ENCODE data around the gene RBSN. TPM values are rescaled to one million over a fixed set of nuclear protein-coding genes. Genes with fewer than 3 reads are reported as not detected.
A peak's percentile ranks its signal among the peaks of the same experiment; 100 is the strongest.

Gene RBSN
- total RNA-seq, 1 experiment from 2014 or later = 20.7 TPM

GRCh38 chr3:15110206-15110605 is 11.3 kb upstream of the RBSN start:
- Histone ChIP-seq H3K9me3 (ENCODE audit: insufficient read depth, low read depth) (no peaks in the 10 kb centered on the region), H3K4me2 (no peak overlapping the region), H3K4me1 (replicated peaks; ENCODE audit: insufficient read depth) (no peaks in the 10 kb centered on the region), H4K20me1 (ENCODE audit: insufficient read depth) (no peaks in the 10 kb centered on the region), H3K4me3 (no peak overlapping the region), H3K36me3 (ENCODE audit: low read depth) (no peaks in the 10 kb centered on the region), H3K79me2 (ENCODE audit: low read depth) (no peaks in the 10 kb centered on the region), H2AFZ (no peak overlapping the region), H3K27ac (no peak overlapping the region), H3F3A (ENCODE audit: insufficient read depth, low read depth) (no peaks in the 10 kb centered on the region), H3K9me2 (ENCODE audit: insufficient read depth) (no peaks in the 10 kb centered on the region), H3K27me3 (ENCODE audit: insufficient read depth, low read depth) (peaks cover 11% of the 10 kb centered on the region; the same call in 1 of the 2 replicates)
- POLR2A ChIA-PET (ENCODE audit: unreplicated experiment) = interaction anchor here (0.6 kb wide), 1 partner anchor 37 kb away, joined by 4 read pairs; no protein-coding TSS in a partner anchor
- no peak for DNase-seq
- intact Hi-C loops (cut with micrococcal nuclease; ENCODE audit: unreplicated experiment) = loop anchor here (10.0 kb wide), 1 partner anchor 295 kb away; no protein-coding TSS in a partner anchor
- CTCF ChIA-PET = no interaction called here
- no peak for TF ChIP-seq EZH2 (IDR thresholded peaks at IDR 0.05; ENCODE audit: low read depth)
- TF ChIP-seq, protein P1, sequence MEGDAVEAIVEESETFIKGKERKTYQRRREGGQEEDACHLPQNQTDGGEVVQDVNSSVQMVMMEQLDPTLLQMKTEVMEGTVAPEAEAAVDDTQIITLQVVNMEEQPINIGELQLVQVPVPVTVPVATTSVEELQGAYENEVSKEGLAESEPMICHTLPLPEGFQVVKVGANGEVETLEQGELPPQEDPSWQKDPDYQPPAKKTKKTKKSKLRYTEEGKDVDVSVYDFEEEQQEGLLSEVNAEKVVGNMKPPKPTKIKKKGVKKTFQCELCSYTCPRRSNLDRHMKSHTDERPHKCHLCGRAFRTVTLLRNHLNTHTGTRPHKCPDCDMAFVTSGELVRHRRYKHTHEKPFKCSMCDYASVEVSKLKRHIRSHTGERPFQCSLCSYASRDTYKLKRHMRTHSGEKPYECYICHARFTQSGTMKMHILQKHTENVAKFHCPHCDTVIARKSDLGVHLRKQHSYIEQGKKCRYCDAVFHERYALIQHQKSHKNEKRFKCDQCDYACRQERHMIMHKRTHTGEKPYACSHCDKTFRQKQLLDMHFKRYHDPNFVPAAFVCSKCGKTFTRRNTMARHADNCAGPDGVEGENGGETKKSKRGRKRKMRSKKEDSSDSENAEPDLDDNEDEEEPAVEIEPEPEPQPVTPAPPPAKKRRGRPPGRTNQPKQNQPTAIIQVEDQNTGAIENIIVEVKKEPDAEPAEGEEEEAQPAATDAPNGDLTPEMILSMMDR (conservative IDR thresholded peaks at IDR 0.05) = no peak
- no TSS peak for BruUV-seq (replicated peaks)

- Histone ChIP-seq H3K36me3 (ENCODE audit: low read depth) (no peaks in the 10 kb centered on the region), H4K20me1 (ENCODE audit: insufficient read depth) (no peaks in the 10 kb centered on the region), H3K9me3 (ENCODE audit: insufficient read depth, low read depth) (no peaks in the 10 kb centered on the region), H3K79me2 (ENCODE audit: low read depth) (no peaks in the 10 kb centered on the region), H3K27ac (no peak overlapping the region), H2AFZ (no peak overlapping the region), H3F3A (ENCODE audit: insufficient read depth, low read depth) (no peaks in the 10 kb centered on the region), H3K4me2 (no peak overlapping the region), H3K9me2 (ENCODE audit: insufficient read depth) (no peaks in the 10 kb centered on the region), H3K4me3 (no peak overlapping the region), H3K27me3 (ENCODE audit: insufficient read depth, low read depth) (peaks cover 11% of the 10 kb centered on the region; the same call in 1 of the 2 replicates), H3K4me1 (replicated peaks; ENCODE audit: insufficient read depth) (no peaks in the 10 kb centered on the region)
- CTCF ChIA-PET = interaction anchor here (0.6 to 0.7 kb wide), 3 partner anchors 20 to 258 kb away, joined by 3 to 5 read pairs (median 4); no protein-coding TSS in a partner anchor
- POLR2A ChIA-PET (ENCODE audit: unreplicated experiment) = no interaction called here
- intact Hi-C loops (cut with micrococcal nuclease; ENCODE audit: unreplicated experiment) = loop anchor here (5.0 to 10.0 kb wide), 5 partner anchors 98 to 1446 kb away; partner anchors contain the start of gene CAPN7
- DNase-seq = no peak
- no TSS peak for BruUV-seq (replicated peaks)
- TF ChIP-seq, protein P1 (conservative IDR thresholded peaks at IDR 0.05) = no peak
- TF ChIP-seq EZH2 (IDR thresholded peaks at IDR 0.05; ENCODE audit: low read depth) = no peak
Measured at GRCh38 chr3:15108869-15109268, 9.9 kb upstream of the RBSN start.

DNA sequence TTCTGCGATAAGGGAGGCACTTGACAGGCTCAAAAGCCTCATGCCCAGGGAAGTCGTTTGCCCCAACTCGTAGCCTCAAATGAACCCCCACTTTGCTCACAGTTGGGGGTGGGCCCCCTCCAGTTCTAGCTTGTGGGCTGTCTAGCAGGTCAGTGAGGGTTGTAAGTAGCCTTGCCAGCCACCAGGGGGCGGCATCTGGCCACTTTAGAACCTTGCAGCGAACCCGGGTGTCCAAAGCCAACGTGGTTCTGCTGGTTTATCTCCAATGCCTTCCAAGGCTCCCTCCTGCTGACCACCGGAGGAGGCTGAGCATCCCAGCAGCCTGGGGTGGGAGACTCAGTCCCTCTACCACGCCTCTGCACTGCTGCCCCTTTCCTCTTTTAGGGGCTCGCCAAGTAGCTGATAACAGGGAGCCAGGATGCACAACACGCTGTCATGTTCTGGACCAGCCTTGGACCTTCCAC is 9.2 kb upstream of the RBSN start:
- ChIA-PET POLR2A (ENCODE audit: unreplicated experiment) (no interaction called here), CTCF (interaction anchor here (0.6 to 0.7 kb wide), 3 partner anchors 20 to 477 kb away, joined by 3 to 7 read pairs (median 4); no protein-coding TSS in a partner anchor)
- Histone ChIP-seq H2AFZ (no peak overlapping the region), H3K36me3 (ENCODE audit: low read depth) (no peaks in the 10 kb centered on the region), H3K4me3 (no peak overlapping the region), H3K27ac (no peak overlapping the region), H3F3A (ENCODE audit: insufficient read depth, low read depth) (no peaks in the 10 kb centered on the region), H4K20me1 (ENCODE audit: insufficient read depth) (no peaks in the 10 kb centered on the region), H3K4me2 (peak overlapping the region; percentile 34; the same call in 1 of the 2 replicates), H3K27me3 (ENCODE audit: insufficient read depth, low read depth) (peaks cover 11% of the 10 kb centered on the region; the same call in 1 of the 2 replicates), H3K9me2 (ENCODE audit: insufficient read depth) (no peaks in the 10 kb centered on the region), H3K79me2 (ENCODE audit: low read depth) (no peaks in the 10 kb centered on the region), H3K9me3 (ENCODE audit: insufficient read depth, low read depth) (no peaks in the 10 kb centered on the region), H3K4me1 (replicated peaks; ENCODE audit: insufficient read depth) (no peaks in the 10 kb centered on the region)
- DNase-seq = peak in 1 of 2 experiments; percentile 62
- intact Hi-C loops (cut with micrococcal nuclease; ENCODE audit: unreplicated experiment) = loop anchor here (5.0 to 10.0 kb wide), 5 partner anchors 99 to 1447 kb away; partner anchors contain the start of gene CAPN7
- no peak for TF ChIP-seq EZH2 (IDR thresholded peaks at IDR 0.05; ENCODE audit: low read depth)
- TF ChIP-seq, protein P1 (conservative IDR thresholded peaks at IDR 0.05) = peak; percentile 94
- BruUV-seq (replicated peaks) = no TSS peak

Data from PC-9 (cell line).